HEK293 (cell line): ENCODE results near the gene AGAP1.

Experiments
- CTCF ChIP-seq: fragments of 450-650 bp; formaldehyde crosslinking; IDR thresholded peaks from 2 replicates; pipeline ENCODE4 v1.5.1; 2016; ENCODE audit warnings: missing biosample characterization, missing genetic modification characterization
- SCRT2 ChIP-seq: fragments of 450-650 bp; formaldehyde crosslinking; IDR thresholded peaks from 2 replicates; pipeline ENCODE4 v1.5.1; 2016; ENCODE audit warnings: missing biosample characterization, missing genetic modification characterization
- ZBTB48 ChIP-seq: fragments of 450-650 bp; formaldehyde crosslinking; IDR thresholded peaks from 2 replicates; pipeline ENCODE4 v1.5.1; 2016; ENCODE audit warnings: missing biosample characterization, missing genetic modification characterization
- ZBTB8A ChIP-seq: fragments of 450-650 bp; formaldehyde crosslinking; IDR thresholded peaks from 2 replicates; pipeline ENCODE4 v1.5.1; 2016; ENCODE audit warnings: missing biosample characterization, missing genetic modification characterization
- ZFP3 ChIP-seq: fragments of 450-650 bp; formaldehyde crosslinking; IDR thresholded peaks from 2 replicates; pipeline ENCODE4 v1.5.1; 2016; ENCODE audit warnings: low read depth, missing biosample characterization, missing genetic modification characterization
- ZNF24 ChIP-seq: fragments of 450-650 bp; formaldehyde crosslinking; IDR thresholded peaks from 2 replicates; pipeline ENCODE4 v1.5.1; 2016; ENCODE audit warnings: missing biosample characterization, missing genetic modification characterization
- ZNF473 ChIP-seq: fragments of 450-650 bp; formaldehyde crosslinking; IDR thresholded peaks from 2 replicates; pipeline ENCODE4 v1.5.1; 2017; ENCODE audit warnings: missing biosample characterization, missing genetic modification characterization
- ZNF521 ChIP-seq: fragments of 450-650 bp; formaldehyde crosslinking; IDR thresholded peaks from 2 replicates; pipeline ENCODE4 v1.5.1; 2017; ENCODE audit warnings: missing biosample characterization, mild to moderate bottlenecking, missing genetic modification characterization
- ZNF571 ChIP-seq: fragments of 450-650 bp; formaldehyde crosslinking; IDR thresholded peaks from 2 replicates; pipeline ENCODE4 v1.5.0; 2017; ENCODE audit warnings: missing biosample characterization, missing genetic modification characterization
- TF ChIP-seq, protein P1 (sequence below): fragments of 450-650 bp; formaldehyde crosslinking; conservative IDR thresholded peaks from 2 replicates; pipeline ENCODE4 v1.5.1; 2016; ENCODE audit warnings: low read depth, missing biosample characterization, missing genetic modification characterization
- TF ChIP-seq, protein P2 (sequence below): fragments of 450-650 bp; formaldehyde crosslinking; IDR thresholded peaks from 2 replicates; pipeline ENCODE4; 2016; ENCODE audit warnings: missing biosample characterization, missing genetic modification characterization
- TF ChIP-seq, protein P3 (sequence below): fragments of 450-650 bp; formaldehyde crosslinking; IDR thresholded peaks from 2 replicates; pipeline ENCODE4 v1.5.1; 2016; ENCODE audit warnings: missing biosample characterization, missing genetic modification characterization, low read depth

DNA sequence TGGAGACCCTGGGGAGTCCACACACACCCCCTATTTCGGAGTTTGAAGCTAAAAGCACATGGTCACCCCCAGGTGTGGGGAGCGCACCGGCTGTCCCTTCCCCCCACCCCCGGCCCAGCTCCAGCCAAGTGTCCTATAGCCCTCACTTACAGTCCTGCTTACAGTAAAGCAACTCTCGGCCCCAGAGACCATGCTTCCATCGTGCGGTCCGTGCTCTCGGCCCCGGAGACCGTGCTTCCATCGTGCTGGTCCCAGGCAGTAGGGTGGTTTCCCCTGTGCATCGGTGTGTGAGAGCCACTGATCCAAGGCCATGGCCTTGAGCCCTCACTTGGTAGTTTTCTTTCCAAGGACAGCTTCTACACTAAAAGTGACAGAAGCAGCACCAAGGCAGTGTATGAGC, 625.6 kb downstream of the AGAP1 start:
- no peak for TF ChIP-seq ZBTB8A (tag by site-specific recombination)
- no peak for TF ChIP-seq ZNF473 (tag by site-specific recombination)
- no peak for TF ChIP-seq SCRT2 (tag by site-specific recombination)
- TF ChIP-seq, protein P1, sequence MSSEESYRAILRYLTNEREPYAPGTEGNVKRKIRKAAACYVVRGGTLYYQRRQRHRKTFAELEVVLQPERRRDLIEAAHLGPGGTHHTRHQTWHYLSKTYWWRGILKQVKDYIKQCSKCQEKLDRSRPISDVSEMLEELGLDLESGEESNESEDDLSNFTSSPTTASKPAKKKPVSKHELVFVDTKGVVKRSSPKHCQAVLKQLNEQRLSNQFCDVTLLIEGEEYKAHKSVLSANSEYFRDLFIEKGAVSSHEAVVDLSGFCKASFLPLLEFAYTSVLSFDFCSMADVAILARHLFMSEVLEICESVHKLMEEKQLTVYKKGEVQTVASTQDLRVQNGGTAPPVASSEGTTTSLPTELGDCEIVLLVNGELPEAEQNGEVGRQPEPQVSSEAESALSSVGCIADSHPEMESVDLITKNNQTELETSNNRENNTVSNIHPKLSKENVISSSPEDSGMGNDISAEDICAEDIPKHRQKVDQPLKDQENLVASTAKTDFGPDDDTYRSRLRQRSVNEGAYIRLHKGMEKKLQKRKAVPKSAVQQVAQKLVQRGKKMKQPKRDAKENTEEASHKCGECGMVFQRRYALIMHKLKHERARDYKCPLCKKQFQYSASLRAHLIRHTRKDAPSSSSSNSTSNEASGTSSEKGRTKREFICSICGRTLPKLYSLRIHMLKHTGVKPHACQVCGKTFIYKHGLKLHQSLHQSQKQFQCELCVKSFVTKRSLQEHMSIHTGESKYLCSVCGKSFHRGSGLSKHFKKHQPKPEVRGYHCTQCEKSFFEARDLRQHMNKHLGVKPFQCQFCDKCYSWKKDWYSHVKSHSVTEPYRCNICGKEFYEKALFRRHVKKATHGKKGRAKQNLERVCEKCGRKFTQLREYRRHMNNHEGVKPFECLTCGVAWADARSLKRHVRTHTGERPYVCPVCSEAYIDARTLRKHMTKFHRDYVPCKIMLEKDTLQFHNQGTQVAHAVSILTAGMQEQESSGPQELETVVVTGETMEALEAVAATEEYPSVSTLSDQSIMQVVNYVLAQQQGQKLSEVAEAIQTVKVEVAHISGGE (tag by site-specific recombination) = no peak
- TF ChIP-seq ZNF24 (tag by site-specific recombination) = no peak
- TF ChIP-seq CTCF (tag by site-specific recombination) = no peak
- TF ChIP-seq ZNF521 (tag by site-specific recombination) = no peak
- TF ChIP-seq, protein P2, sequence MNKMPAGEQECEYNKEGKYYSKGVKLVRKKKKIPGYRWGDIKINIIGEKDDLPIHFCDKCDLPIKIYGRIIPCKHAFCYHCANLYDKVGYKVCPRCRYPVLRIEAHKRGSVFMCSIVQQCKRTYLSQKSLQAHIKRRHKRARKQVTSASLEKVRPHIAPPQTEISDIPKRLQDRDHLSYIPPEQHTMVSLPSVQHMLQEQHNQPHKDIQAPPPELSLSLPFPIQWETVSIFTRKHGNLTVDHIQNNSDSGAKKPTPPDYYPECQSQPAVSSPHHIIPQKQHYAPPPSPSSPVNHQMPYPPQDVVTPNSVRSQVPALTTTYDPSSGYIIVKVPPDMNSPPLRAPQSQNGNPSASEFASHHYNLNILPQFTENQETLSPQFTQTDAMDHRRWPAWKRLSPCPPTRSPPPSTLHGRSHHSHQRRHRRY (tag by site-specific recombination) = no peak
- TF ChIP-seq, protein P3, sequence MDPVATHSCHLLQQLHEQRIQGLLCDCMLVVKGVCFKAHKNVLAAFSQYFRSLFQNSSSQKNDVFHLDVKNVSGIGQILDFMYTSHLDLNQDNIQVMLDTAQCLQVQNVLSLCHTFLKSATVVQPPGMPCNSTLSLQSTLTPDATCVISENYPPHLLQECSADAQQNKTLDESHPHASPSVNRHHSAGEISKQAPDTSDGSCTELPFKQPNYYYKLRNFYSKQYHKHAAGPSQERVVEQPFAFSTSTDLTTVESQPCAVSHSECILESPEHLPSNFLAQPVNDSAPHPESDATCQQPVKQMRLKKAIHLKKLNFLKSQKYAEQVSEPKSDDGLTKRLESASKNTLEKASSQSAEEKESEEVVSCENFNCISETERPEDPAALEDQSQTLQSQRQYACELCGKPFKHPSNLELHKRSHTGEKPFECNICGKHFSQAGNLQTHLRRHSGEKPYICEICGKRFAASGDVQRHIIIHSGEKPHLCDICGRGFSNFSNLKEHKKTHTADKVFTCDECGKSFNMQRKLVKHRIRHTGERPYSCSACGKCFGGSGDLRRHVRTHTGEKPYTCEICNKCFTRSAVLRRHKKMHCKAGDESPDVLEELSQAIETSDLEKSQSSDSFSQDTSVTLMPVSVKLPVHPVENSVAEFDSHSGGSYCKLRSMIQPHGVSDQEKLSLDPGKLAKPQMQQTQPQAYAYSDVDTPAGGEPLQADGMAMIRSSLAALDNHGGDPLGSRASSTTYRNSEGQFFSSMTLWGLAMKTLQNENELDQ (tag by site-specific recombination) = no peak
- no peak for TF ChIP-seq ZFP3 (tag by site-specific recombination)
- no peak for TF ChIP-seq ZNF571 (tag by site-specific recombination)
- no peak for TF ChIP-seq ZBTB48
